H9 (cell line): ENCODE results near the gene ALMS1. TPM values are rescaled to one million over a fixed set of nuclear protein-coding genes. Genes with fewer than 3 reads are reported as not detected.

ENCODE experiments used
- DNase-seq: peaks from one replicate; pipeline ENCODE4 v3.0.0-alpha.2; 2017
- H2AFZ ChIP-seq: one replicate; pipeline ENCODE4 v1.6.1; 2013; ENCODE audit warnings: mild to moderate bottlenecking, low read length, control low read depth, moderate library complexity
- H2AK5ac ChIP-seq: 2 replicates; pipeline ENCODE4 v1.6.1; 2013; ENCODE audit warnings: low read length, control low read depth, mixed read lengths; ENCODE audit not compliant: insufficient read length
- H2BK120ac ChIP-seq: one replicate; pipeline ENCODE4 v1.6.1; 2013; ENCODE audit warnings: low read depth, mild to moderate bottlenecking, low read length, control low read depth, inconsistent platforms; ENCODE audit not compliant: poor library complexity, severe bottlenecking
- H2BK12ac ChIP-seq: 2 replicates; pipeline ENCODE4 v1.6.1; 2013; ENCODE audit warnings: low read length, control low read depth, mixed read lengths, low read depth; ENCODE audit not compliant: insufficient read length
- H2BK15ac ChIP-seq: 2 replicates; pipeline ENCODE4 v1.6.1; 2013; ENCODE audit warnings: low read depth, low read length, control low read depth
- H2BK20ac ChIP-seq: one replicate; pipeline ENCODE4 v1.6.1; 2013; ENCODE audit warnings: low read depth, mild to moderate bottlenecking, low read length, control low read depth, inconsistent platforms; ENCODE audit not compliant: poor library complexity, severe bottlenecking
- H2BK5ac ChIP-seq: 2 replicates; pipeline ENCODE4 v1.6.1; 2013; ENCODE audit warnings: low read length, control low read depth, mixed read lengths; ENCODE audit not compliant: insufficient read length
- H3K14ac ChIP-seq: 2 replicates; pipeline ENCODE4 v1.6.1; 2013; ENCODE audit warnings: low read length, control low read depth; ENCODE audit not compliant: insufficient read depth
- H3K18ac ChIP-seq: 2 replicates; pipeline ENCODE4 v1.6.1; 2013; ENCODE audit warnings: low read depth, mild to moderate bottlenecking, mixed read lengths, low read length, control low read depth; ENCODE audit not compliant: insufficient read length
- H3K23ac ChIP-seq: 2 replicates; pipeline ENCODE4 v1.6.1; 2013; ENCODE audit warnings: low read length, control low read depth, mixed read lengths, low read depth; ENCODE audit not compliant: insufficient read length
- H3K23me2 ChIP-seq: 2 replicates; pipeline ENCODE4 v1.6.1; 2013; ENCODE audit warnings: low read depth, mild to moderate bottlenecking, mixed read lengths, low read length, control low read depth; ENCODE audit not compliant: insufficient read length, poor library complexity, severe bottlenecking
- H3K27ac ChIP-seq: 2 replicates; pipeline ENCODE4 v1.5.1; 2013; ENCODE audit warnings: low read length, control low read depth, mixed read lengths, low read depth; ENCODE audit not compliant: insufficient read length
- H3K27me3 ChIP-seq: 2 replicates; pipeline ENCODE4 v1.6.1; 2013; ENCODE audit warnings: low read length, control low read depth, inconsistent platforms; ENCODE audit not compliant: insufficient read depth
- H3K4ac ChIP-seq: 2 replicates; pipeline ENCODE4 v1.6.1; 2013; ENCODE audit warnings: low read depth, mild to moderate bottlenecking, control low read depth, inconsistent platforms, low read length, moderate library complexity
- H3K4me1 ChIP-seq: 2 replicates; pipeline ENCODE4 v1.6.1; 2013; ENCODE audit warnings: low read length, control low read depth, inconsistent platforms; ENCODE audit not compliant: insufficient read depth
- H3K4me2 ChIP-seq: 2 replicates; pipeline ENCODE4 v1.6.1; 2013; ENCODE audit warnings: low read length, control low read depth, mixed read lengths; ENCODE audit not compliant: insufficient read length, insufficient read depth
- H3K56ac ChIP-seq: 2 replicates; pipeline ENCODE4 v1.6.1; 2013; ENCODE audit warnings: low read depth, mild to moderate bottlenecking, mixed read lengths, low read length, control low read depth; ENCODE audit not compliant: insufficient read length
- H3K79me1 ChIP-seq: 2 replicates; pipeline ENCODE4 v1.6.1; 2013; ENCODE audit warnings: low read depth, mild to moderate bottlenecking, moderate library complexity, low read length, control low read depth, inconsistent platforms; ENCODE audit not compliant: insufficient read depth, poor library complexity, severe bottlenecking
- H3K79me2 ChIP-seq: 2 replicates; pipeline ENCODE4 v1.6.1; 2013; ENCODE audit warnings: low read length, control low read depth, inconsistent platforms; ENCODE audit not compliant: insufficient read depth
- H3K9ac ChIP-seq: 2 replicates; pipeline ENCODE4 v1.6.1; 2013; ENCODE audit warnings: low read length, control low read depth, mixed read lengths; ENCODE audit not compliant: insufficient read length; ENCODE audit errors: extremely low read depth
- H3K9me3 ChIP-seq: one replicate; pipeline ENCODE4 v1.6.1; 2013; ENCODE audit warnings: low read depth, low read length, inconsistent platforms; ENCODE audit not compliant: control insufficient read depth
- H3T11ph ChIP-seq: one replicate; pipeline ENCODE4 v1.6.1; 2013; ENCODE audit warnings: mild to moderate bottlenecking, low read length, control low read depth, inconsistent platforms
- H4K20me1 ChIP-seq: one replicate; pipeline ENCODE4 v1.6.1; 2013; ENCODE audit not compliant: control insufficient read depth, insufficient read length, insufficient read depth
- H4K5ac ChIP-seq: 2 replicates; pipeline ENCODE4 v1.6.1; 2013; ENCODE audit warnings: low read depth, mild to moderate bottlenecking, mixed read lengths, low read length, control low read depth; ENCODE audit not compliant: insufficient read length
- H4K8ac ChIP-seq: replicated peaks from 2 replicates; pipeline ENCODE4 v1.6.1; 2013; ENCODE audit warnings: low read length, control low read depth, mixed read lengths, low read depth; ENCODE audit not compliant: insufficient read length
- H4K91ac ChIP-seq: 2 replicates; pipeline ENCODE4 v1.6.1; 2013; ENCODE audit warnings: low read depth, mild to moderate bottlenecking, moderate library complexity, mixed read lengths, low read length, control low read depth; ENCODE audit not compliant: insufficient read length
- H3K27ac Mint-ChIP-seq, 3 experiments: 2 replicates in 2 of 3; 3 replicates in 1 of 3; pipeline ENCODE4 v1.8.0; 2020 to 2021; ENCODE audit warnings: mixed read lengths in 3 of 3, mild to moderate bottlenecking in 1 of 3, moderate library complexity in 1 of 3
- H3K27me3 Mint-ChIP-seq: 2 replicates; pipeline ENCODE4 v1.8.0; 2021; ENCODE audit warnings: low read depth, mild to moderate bottlenecking, moderate library complexity, mixed read lengths
- H3K36me3 Mint-ChIP-seq, 3 experiments: 2 replicates in 2 of 3; 3 replicates in 1 of 3; pipeline ENCODE4 v1.8.0; 2020 to 2021; ENCODE audit warnings: low read depth in 3 of 3, mixed read lengths in 3 of 3; ENCODE audit not compliant: insufficient read depth in 1 of 3
- H3K4me1 Mint-ChIP-seq, 2 experiments: 2 replicates each; pipeline ENCODE4 v1.8.0; 2020; ENCODE audit warnings: mixed read lengths in 2 of 2
- H3K4me3 Mint-ChIP-seq, 2 experiments: 2 replicates in 1 of 2; 3 replicates in 1 of 2; pipeline ENCODE4 v1.8.0; 2020 to 2021; ENCODE audit warnings: mild to moderate bottlenecking in 2 of 2, mixed read lengths in 2 of 2, moderate library complexity in 1 of 2
- H3K9me3 Mint-ChIP-seq, 2 experiments: 2 replicates in 1 of 2; 3 replicates in 1 of 2; pipeline ENCODE4 v1.8.0; 2020; ENCODE audit warnings: mild to moderate bottlenecking in 2 of 2, mixed read lengths in 2 of 2, moderate library complexity in 1 of 2
- WGBS: extraction: QIAGEN DNeasy Blood & Tissue Kit; methylation state at CpG from one replicate; pipeline ENCODE4 v1.1.7; 2013; ENCODE audit warnings: missing lambda C conversion rate, low lambda C conversion rate, mixed read lengths; ENCODE audit not compliant: insufficient read length; ENCODE audit errors: extremely low coverage; 5-methylcytosine and 5-hydroxymethylcytosine counted together
- total RNA-seq: library from RNA; stranded (reverse); gene quantifications from 2 replicates; pipeline ENCODE4 v1.2.1, GENCODE V29; 2021
- TF ChIP-seq, protein P1 (sequence below): fragments of 200-600 bp; sonication (generic); conservative IDR thresholded peaks from 3 replicates; pipeline ENCODE4 v1.8.0; 2021; ENCODE audit warnings: antibody characterized with exemption, mild to moderate bottlenecking

The ALMS1 gene
- total RNA-seq, 1 experiment from 2014 or later = 36.2 TPM

DNA sequence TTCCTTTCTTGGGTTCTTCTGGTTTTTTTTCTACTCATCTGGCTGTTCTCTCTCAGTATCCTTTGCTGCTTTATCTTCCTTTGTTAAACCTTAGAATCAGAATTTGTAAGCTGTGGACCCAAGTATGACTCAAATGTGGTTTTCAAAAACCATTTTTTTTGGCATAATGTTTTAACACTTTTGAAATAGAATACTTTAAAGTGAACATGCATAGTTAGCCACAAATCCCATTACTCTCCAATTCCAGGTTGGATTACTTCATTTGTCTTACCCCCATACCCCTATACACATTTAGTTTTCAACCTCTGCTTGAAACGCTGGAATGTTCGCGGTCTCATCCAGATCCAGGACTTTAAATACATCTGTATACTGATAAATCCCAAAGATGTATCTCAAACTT lies 29.1 kb downstream of the ALMS1 start:
- no peaks in the 10 kb centered on the region for H3K27me3 Mint-ChIP-seq
- no peak for DNase-seq
- Histone ChIP-seq H3K56ac (no peak overlapping the region), H3K4ac (no peak overlapping the region), H3K23me2 (no peaks in the 10 kb centered on the region), H3K4me1 (no peaks in the 10 kb centered on the region), H2AK5ac (no peak overlapping the region), H3K23ac (no peak overlapping the region), H2BK12ac (no peak overlapping the region), H4K20me1 (no peaks in the 10 kb centered on the region), H3K27me3 (no peaks in the 10 kb centered on the region), H3T11ph (no peak overlapping the region), H2AFZ (no peak overlapping the region), H3K79me1 (no peaks in the 10 kb centered on the region), H4K8ac (no peak overlapping the region), H3K14ac (no peak overlapping the region), H2BK20ac (no peak overlapping the region), H3K27ac (no peak overlapping the region), H3K18ac (no peak overlapping the region), H3K79me2 (no peaks in the 10 kb centered on the region; the same call in 1 of the 2 replicates), H4K5ac (no peak overlapping the region), H2BK120ac (no peak overlapping the region), H3K9ac (no peak overlapping the region), H4K91ac (no peak overlapping the region), H2BK5ac (no peak overlapping the region), H3K9me3 (no peaks in the 10 kb centered on the region), H2BK15ac (no peak overlapping the region), H3K4me2 (no peak overlapping the region)
- no peak overlapping the region for H3K4me3 Mint-ChIP-seq
- no CpG with 5 or more reads among the region's 3 CpGs for WGBS
- TF ChIP-seq, protein P1, sequence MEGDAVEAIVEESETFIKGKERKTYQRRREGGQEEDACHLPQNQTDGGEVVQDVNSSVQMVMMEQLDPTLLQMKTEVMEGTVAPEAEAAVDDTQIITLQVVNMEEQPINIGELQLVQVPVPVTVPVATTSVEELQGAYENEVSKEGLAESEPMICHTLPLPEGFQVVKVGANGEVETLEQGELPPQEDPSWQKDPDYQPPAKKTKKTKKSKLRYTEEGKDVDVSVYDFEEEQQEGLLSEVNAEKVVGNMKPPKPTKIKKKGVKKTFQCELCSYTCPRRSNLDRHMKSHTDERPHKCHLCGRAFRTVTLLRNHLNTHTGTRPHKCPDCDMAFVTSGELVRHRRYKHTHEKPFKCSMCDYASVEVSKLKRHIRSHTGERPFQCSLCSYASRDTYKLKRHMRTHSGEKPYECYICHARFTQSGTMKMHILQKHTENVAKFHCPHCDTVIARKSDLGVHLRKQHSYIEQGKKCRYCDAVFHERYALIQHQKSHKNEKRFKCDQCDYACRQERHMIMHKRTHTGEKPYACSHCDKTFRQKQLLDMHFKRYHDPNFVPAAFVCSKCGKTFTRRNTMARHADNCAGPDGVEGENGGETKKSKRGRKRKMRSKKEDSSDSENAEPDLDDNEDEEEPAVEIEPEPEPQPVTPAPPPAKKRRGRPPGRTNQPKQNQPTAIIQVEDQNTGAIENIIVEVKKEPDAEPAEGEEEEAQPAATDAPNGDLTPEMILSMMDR = no peak
- no peak overlapping the region for H3K27ac Mint-ChIP-seq
- H3K9me3 Mint-ChIP-seq = no peaks in the 10 kb centered on the region
- peaks cover 0 to 7% (median 0%) of the 10 kb centered on the region in 3 experiments; a peak in 3 of 7 replicates for H3K36me3 Mint-ChIP-seq
- H3K4me1 Mint-ChIP-seq = no peaks in the 10 kb centered on the region
